ENCODE measurements around the gene SPINT2.
A peak's percentile ranks its signal among the peaks of the same experiment; 100 is the strongest.
"Not testable (repeated sequence)": the region's sequence is repeated elsewhere in the genome, so short reads cannot be mapped to it uniquely, and the experiment has no call there.

SPINT2 gene

GRCh38 chr19:38227287-38228004, 36.9 kb upstream of the SPINT2 start:
- ChIA-PET CTCF (interaction anchor here (0.6 kb wide), 1 partner anchor 407 kb away, joined by 7 read pairs; no protein-coding TSS in a partner anchor), POLR2A (interaction anchor here (1.2 kb wide), 1 partner anchor 38 kb away, joined by 4 read pairs; no protein-coding TSS in a partner anchor)
- no peak for DNase-seq (ENCODE audit: extremely low spot score)
- TF ChIP-seq CTBP1 (IDR thresholded peaks at IDR 0.05; ENCODE audit: borderline replicate concordance) (no peak), ARNT (IDR thresholded peaks at IDR 0.05) (no peak), TARDBP (IDR thresholded peaks at IDR 0.05) (no peak), SP1 (IDR thresholded peaks at IDR 0.05) (no peak), FOXK2 (IDR thresholded peaks at IDR 0.05) (no peak), FOXM1 (IDR thresholded peaks at IDR 0.05; ENCODE audit: borderline replicate concordance) (no peak), ZNF384 (IDR thresholded peaks at IDR 0.05) (no peak), LEF1 (IDR thresholded peaks at IDR 0.05; ENCODE audit: borderline replicate concordance) (no peak), ELF4 (IDR thresholded peaks at IDR 0.05) (no peak), SUZ12 (IDR thresholded peaks at IDR 0.05) (no peak)

GRCh38 chr19:38228005-38228377, 36.4 kb upstream of the SPINT2 start:
- no peak for DNase-seq (ENCODE audit: extremely low spot score)
- POLR2A ChIA-PET, result no interaction called here
- CTCF ChIA-PET, result interaction anchor here (0.6 kb wide), 1 partner anchor 407 kb away, joined by 7 read pairs; no protein-coding TSS in a partner anchor
- TF ChIP-seq BHLHE40 (IDR thresholded peaks at IDR 0.05; ENCODE audit: borderline replicate concordance) (no peak), ARNT (IDR thresholded peaks at IDR 0.05) (no peak)

GRCh38 chr19:38228491-38229439, 35.6 kb upstream of the SPINT2 start:
- CTCF ChIA-PET, result no interaction called here
- POLR2A ChIA-PET, result no interaction called here
- 0 out of 2 replicates have a peak, but pooled peaks have one; percentile 8 for TF ChIP-seq PKNOX1 (IDR thresholded peaks at IDR 0.05)
- 0 out of 2 replicates have a peak, but pooled peaks have one; percentile 31 for TF ChIP-seq CTBP1 (IDR thresholded peaks at IDR 0.05; ENCODE audit: borderline replicate concordance)
- no peak for TF ChIP-seq ZNF384 (IDR thresholded peaks at IDR 0.05)
- no peak for DNase-seq (ENCODE audit: extremely low spot score)

GRCh38 chr19:38229585-38230073, 34.7 kb upstream of the SPINT2 start:
- TF ChIP-seq SUZ12 (IDR thresholded peaks at IDR 0.05) (no peak), FOXK2 (IDR thresholded peaks at IDR 0.05) (no peak), ARNT (IDR thresholded peaks at IDR 0.05) (no peak), NFRKB (IDR thresholded peaks at IDR 0.05) (no peak), FOXM1 (IDR thresholded peaks at IDR 0.05; ENCODE audit: borderline replicate concordance) (peak; percentile 25; the same call in 1 of the 2 replicates), LEF1 (IDR thresholded peaks at IDR 0.05; ENCODE audit: borderline replicate concordance) (no peak), ELF4 (IDR thresholded peaks at IDR 0.05) (no peak), ZNF384 (IDR thresholded peaks at IDR 0.05) (no peak), CTBP1 (IDR thresholded peaks at IDR 0.05; ENCODE audit: borderline replicate concordance) (peak; percentile 47; the same call in 1 of the 2 replicates)

GRCh38 chr19:38230506-38231133, 33.8 kb upstream of the SPINT2 start:
- ChIA-PET CTCF (interaction anchor here (0.7 to 1.1 kb wide), 2 partner anchors 57 to 105 kb away, joined by 3 read pairs; partner anchors contain the start of gene CATSPERG), POLR2A (interaction anchor here (0.9 kb wide), 1 partner anchor 157 kb away, joined by 3 read pairs; the partner anchor contains the start of gene GGN)
- not testable (repeated sequence) for DNase-seq (ENCODE audit: extremely low spot score)

More at GRCh38 chr19:38229585-38230073, 34.7 kb upstream of the SPINT2 start:
- peak; percentile 75 for DNase-seq (ENCODE audit: extremely low spot score)
- CTCF ChIA-PET, result interaction anchor here (0.7 kb wide), 1 partner anchor 58 kb away, joined by 3 read pairs; no protein-coding TSS in a partner anchor
- POLR2A ChIA-PET, result no interaction called here

GRCh38 chr19:38231918-38232317, 32.5 kb upstream of the SPINT2 start:
- ChIA-PET POLR2A (interaction anchor here (0.9 kb wide), 1 partner anchor 156 kb away, joined by 3 read pairs; the partner anchor contains the start of gene GGN), CTCF (interaction anchor here (0.7 kb wide), 1 partner anchor 90 kb away, joined by 3 read pairs; no protein-coding TSS in a partner anchor)
- no peak for DNase-seq (ENCODE audit: extremely low spot score)
- TF ChIP-seq HDGF (IDR thresholded peaks at IDR 0.05; ENCODE audit: borderline replicate concordance) (no peak), FOXM1 (IDR thresholded peaks at IDR 0.05; ENCODE audit: borderline replicate concordance) (no peak), ZNF384 (IDR thresholded peaks at IDR 0.05) (no peak), BHLHE40 (IDR thresholded peaks at IDR 0.05; ENCODE audit: borderline replicate concordance) (no peak), ARNT (IDR thresholded peaks at IDR 0.05) (no peak), FOXA1 (IDR thresholded peaks at IDR 0.05) (no peak), LEF1 (IDR thresholded peaks at IDR 0.05; ENCODE audit: borderline replicate concordance) (no peak), FOXK2 (IDR thresholded peaks at IDR 0.05) (no peak), L3MBTL2 (conservative IDR thresholded peaks at IDR 0.05) (no peak), PKNOX1 (IDR thresholded peaks at IDR 0.05) (no peak), SP1 (IDR thresholded peaks at IDR 0.05) (no peak), NFRKB (IDR thresholded peaks at IDR 0.05) (no peak), TARDBP (IDR thresholded peaks at IDR 0.05) (no peak), SUZ12 (IDR thresholded peaks at IDR 0.05) (no peak), ELF4 (IDR thresholded peaks at IDR 0.05) (no peak), CTBP1 (IDR thresholded peaks at IDR 0.05; ENCODE audit: borderline replicate concordance) (no peak)
